CD4-positive, alpha-beta T cell (primary cell): ENCODE measurements around the gene IGSF6. TPM values are rescaled to one million over a fixed set of nuclear protein-coding genes. Genes with fewer than 3 reads are reported as not detected.

ENCODE experiments used
- ATAC-seq: fragments of 200-7000 bp; cut with Tn5 transposase; one replicate; pipeline ENCODE4 v1.10.0; 2022; ENCODE audit warnings: mild to moderate bottlenecking; ENCODE audit not compliant: poor library complexity
- CTCF ChIA-PET: fragments of 350-600 bp; sonication (Branson Sonifier 250); formaldehyde crosslinking; loops from one replicate; lab custom pipeline; 2021; ENCODE audit warnings: antibody characterized with exemption, inconsistent platforms; lab: Charles Lee
- POLR2A ChIA-PET: fragments of 350-600 bp; sonication (Branson Sonifier 250); formaldehyde crosslinking; loops from one replicate; lab custom pipeline; 2021; ENCODE audit warnings: antibody characterized with exemption, inconsistent platforms; lab: Charles Lee
- DNase-seq, 14 experiments: peaks; one replicate each; pipeline ENCODE4 v3.0.0-alpha.2; 2013 to 2020; ENCODE audit warnings: mixed read lengths in 2 of 14
- H3K27ac ChIP-seq, 2 donors: one replicate each; pipeline versions ENCODE4 v1.5.1 to v1.7.0; 2013; ENCODE audit warnings: low read length in 2 of 2, low read depth in 1 of 2, mild to moderate bottlenecking in 1 of 2
- H3K27me3 ChIP-seq, 2 experiments: 1 replicate in 1 of 2; 2 replicates in 1 of 2; pipeline versions ENCODE4 v1.6.1 to v1.7.0; 2013; ENCODE audit warnings: low read length in 2 of 2, control low read depth in 1 of 2, mild to moderate bottlenecking in 1 of 2, moderate library complexity in 1 of 2; ENCODE audit not compliant: insufficient read depth in 2 of 2, control insufficient read depth in 1 of 2
- H3K36me3 ChIP-seq: one replicate; pipeline ENCODE4 v1.6.1; 2013; ENCODE audit warnings: low read length, control low read depth; ENCODE audit not compliant: insufficient read depth
- H3K4me1 ChIP-seq: one replicate; pipeline ENCODE4 v1.6.1; 2013; ENCODE audit warnings: low read length, control low read depth; ENCODE audit not compliant: insufficient read depth
- H3K4me3 ChIP-seq: one replicate; pipeline ENCODE4 v1.5.1; 2013; ENCODE audit warnings: mild to moderate bottlenecking, low read length, moderate library complexity
- H3K9me3 ChIP-seq, 2 experiments: 1 replicate in 1 of 2; 2 replicates in 1 of 2; pipeline versions ENCODE4 v1.6.1 to v1.7.0; 2013; ENCODE audit warnings: low read length in 2 of 2, mild to moderate bottlenecking in 2 of 2, control low read depth in 1 of 2, moderate library complexity in 1 of 2; ENCODE audit not compliant: control insufficient read depth in 1 of 2, insufficient read depth in 1 of 2
- H3K27ac Mint-ChIP-seq: one replicate; pipeline ENCODE4 v1.8.0; 2020; ENCODE audit warnings: mixed read lengths
- H3K27me3 Mint-ChIP-seq: one replicate; pipeline ENCODE4 v1.8.0; 2021; ENCODE audit warnings: mixed read lengths
- H3K36me3 Mint-ChIP-seq: one replicate; pipeline ENCODE4 v1.8.0; 2021; ENCODE audit warnings: low read depth, mixed read lengths
- H3K4me1 Mint-ChIP-seq: one replicate; pipeline ENCODE4 v1.8.0; 2021; ENCODE audit warnings: low read depth, mixed read lengths
- H3K4me3 Mint-ChIP-seq: one replicate; pipeline ENCODE4 v1.8.0; 2020; ENCODE audit warnings: mild to moderate bottlenecking, mixed read lengths
- H3K9me3 Mint-ChIP-seq: one replicate; pipeline ENCODE4 v1.8.0; 2020; ENCODE audit warnings: mixed read lengths
- CTCF ChIP-seq: fragments of 200-600 bp; IDR thresholded peaks from one replicate; pipeline ENCODE4 v1.8.0; 2022; ENCODE audit warnings: antibody characterized with exemption, mild to moderate bottlenecking
- intact Hi-C, 2 experiments: fragments of 100-400 bp; cut with DNase I in 1 of 2; cut with micrococcal nuclease in 1 of 2; formaldehyde crosslinking; loops; one replicate each; pipeline versions ENCODE4 v1.15.1 to v1.9.0; 2023 to 2025; cut with DNase I, micrococcal nuclease
- polyA plus RNA-seq, 2 donors: library from polyadenylated mRNA; unstranded; fragments of 120-200 nt; gene quantifications; one replicate each; pipeline ENCODE4 v1.2.1, GENCODE V29; 2013
- total RNA-seq, 174 experiments: library from RNA in 2 of 174; stranded (reverse) in 2 of 174; gene quantifications; one replicate each; pipeline ENCODE4 v1.2.3 and lab custom pipeline; 2021 to 2026

Gene IGSF6
- total RNA-seq (under 1 TPM; 0.31 to 0.77 TPM), total RNA-seq (lab: John Stamatoyannopoulos, UW) (0 to 16.8 (median 0.93) reads per million in 172 experiments)
- polyA plus RNA-seq (2013, experiment 1 of 2): 13.3 TPM
- 8.7 TPM for polyA plus RNA-seq (2013, experiment 2 of 2)

GRCh38 chr16:21652453-21652852 lies at the start of gene IGSF6:
Gene IGSF6, minus strand, starts transcription at chr16:21652608. Its CDS starts 10 bp downstream, at chr16:21652598.
- peaks cover 42% of the 10 kb centered on the region for H3K4me1 ChIP-seq
- ChIA-PET POLR2A (interaction anchor here (0.6 kb wide), 1 partner anchor 447 kb away, joined by 6 read pairs; no protein-coding TSS in a partner anchor), CTCF (no interaction called here)
- H3K4me3 ChIP-seq: peak within 1 kb of the TSS; percentile 19
- intact Hi-C loops: no loop called here
- H3K4me3 Mint-ChIP-seq: no peak within 1 kb of the TSS
- TF ChIP-seq CTCF: no peak
- H3K4me1 Mint-ChIP-seq: peaks cover 42% of the 10 kb centered on the region
- H3K27me3 ChIP-seq: no peaks in the 10 kb centered on the region
- H3K27ac Mint-ChIP-seq: peak within 1 kb of the TSS; percentile 47
- no peaks in the 10 kb centered on the region for H3K9me3 Mint-ChIP-seq
- H3K27ac ChIP-seq: no peak within 1 kb of the TSS
- DNase-seq (peak in 2 of 14 experiments; percentile 24 to 32), ATAC-seq (no peak)
- no peaks in the 10 kb centered on the region for H3K9me3 ChIP-seq
- peaks cover 37% of the 10 kb centered on the region for H3K36me3 Mint-ChIP-seq
- no peaks in the 10 kb centered on the region for H3K27me3 Mint-ChIP-seq
- H3K36me3 ChIP-seq: peaks cover 17% of the 10 kb centered on the region

- Histone ChIP-seq H3K36me3 (no peaks in the 10 kb centered on the region), H3K27ac (no peak overlapping the region), H3K4me1 (no peaks in the 10 kb centered on the region), H3K4me3 (no peak overlapping the region), H3K27me3 (no peaks in the 10 kb centered on the region), H3K9me3 (no peaks in the 10 kb centered on the region)
- no peaks in the 10 kb centered on the region for H3K4me1 Mint-ChIP-seq
- CTCF ChIA-PET: no interaction called here
- no peak overlapping the region for H3K4me3 Mint-ChIP-seq
- intact Hi-C loops: no loop called here
- no peak for DNase-seq
- H3K9me3 Mint-ChIP-seq: no peaks in the 10 kb centered on the region
- no peak overlapping the region for H3K27ac Mint-ChIP-seq
- H3K27me3 Mint-ChIP-seq: no peaks in the 10 kb centered on the region
- TF ChIP-seq CTCF: no peak
- no peak for ATAC-seq
- POLR2A ChIA-PET: no interaction called here
- H3K36me3 Mint-ChIP-seq: no peaks in the 10 kb centered on the region
These were observed 48.9 kb upstream of the IGSF6 start for GRCh38 chr16:21701271-21701670.

GRCh38 chr16:21698169-21699032 lies 46.0 kb upstream of the IGSF6 start:
- no peak overlapping the region for H3K4me3 Mint-ChIP-seq
- POLR2A ChIA-PET: no interaction called here
- H3K4me1 ChIP-seq: no peaks in the 10 kb centered on the region
- H3K36me3 Mint-ChIP-seq: no peaks in the 10 kb centered on the region
- H3K9me3 Mint-ChIP-seq: no peaks in the 10 kb centered on the region
- H3K36me3 ChIP-seq: no peaks in the 10 kb centered on the region
- H3K27me3 ChIP-seq: no peaks in the 10 kb centered on the region
- DNase-seq (no peak), ATAC-seq (no peak)
- no peaks in the 10 kb centered on the region for H3K27me3 Mint-ChIP-seq
- H3K27ac ChIP-seq: no peak overlapping the region
- no peak overlapping the region for H3K27ac Mint-ChIP-seq
- no peak for TF ChIP-seq CTCF
- H3K9me3 ChIP-seq: no peaks in the 10 kb centered on the region
- CTCF ChIA-PET: interaction anchor here (0.6 to 1.8 kb wide), 2 partner anchors 41 to 355 kb away, joined by 4 to 7 read pairs; no protein-coding TSS in a partner anchor
- no peaks in the 10 kb centered on the region for H3K4me1 Mint-ChIP-seq
- intact Hi-C loops: no loop called here
- no peak overlapping the region for H3K4me3 ChIP-seq
